HL-60 (cell line): ENCODE results near the gene DAAM1.

Experiments used
- DNase-seq, 2 experiments: peaks; one replicate each; pipeline ENCODE4 v3.0.0-alpha.2; 2010 to 2020; ENCODE audit warnings: low read depth in 1 of 2, low spot score in 1 of 2
- H3K27ac ChIP-seq: fragments of 250-450 bp; sonication (Bioruptor Pico); replicated peaks from 2 replicates; pipeline ENCODE4 v1.5.1; 2020; ENCODE audit warnings: mild to moderate bottlenecking, moderate library complexity
- H3K27me3 ChIP-seq: fragments of 250-450 bp; sonication (Bioruptor Pico); 2 replicates; pipeline ENCODE4 v1.5.1; 2021; ENCODE audit warnings: mild to moderate bottlenecking, moderate library complexity; ENCODE audit not compliant: insufficient read depth, poor library complexity, severe bottlenecking
- H3K4me3 ChIP-seq: replicated peaks from 2 replicates; pipeline ENCODE4 v1.5.1; 2011; ENCODE audit warnings: mild to moderate bottlenecking, control low read depth, low read length; ENCODE audit not compliant: insufficient read depth
- CTCF ChIP-seq: IDR thresholded peaks from one replicate; pipeline ENCODE4 v1.5.1; 2011; ENCODE audit warnings: low read length, control low read depth, inconsistent platforms; ENCODE audit not compliant: insufficient read depth
- GABPA ChIP-seq: IDR thresholded peaks from 2 replicates; pipeline ENCODE4 v1.6.1; 2012; ENCODE audit warnings: low read depth
- POLR2AphosphoS5 ChIP-seq: IDR thresholded peaks from 2 replicates; pipeline ENCODE4 v1.6.1; 2012; ENCODE audit warnings: low read depth
- REST ChIP-seq: IDR thresholded peaks from 2 replicates; pipeline ENCODE4 v1.6.1; 2012; ENCODE audit warnings: low read depth; ENCODE audit not compliant: insufficient replicate concordance
- SPI1 ChIP-seq: IDR thresholded peaks from 2 replicates; pipeline ENCODE4 v1.6.1; 2012; ENCODE audit warnings: low read depth, mild to moderate bottlenecking, borderline replicate concordance

DAAM1 gene

GRCh38 chr14:59146484-59146883 lies 42.0 kb upstream of the DAAM1 start:
- TF ChIP-seq POLR2AphosphoS5: no peak
- TF ChIP-seq SPI1: no peak
- TF ChIP-seq GABPA: no peak
- TF ChIP-seq CTCF: no peak
- TF ChIP-seq REST: no peak
- no peak overlapping the region for H3K4me3 ChIP-seq
- no peak overlapping the region for H3K27ac ChIP-seq
- DNase-seq: no peak
- H3K27me3 ChIP-seq: no peaks in the 10 kb centered on the region

- no peak for DNase-seq
- no peak for TF ChIP-seq REST
- no peak for TF ChIP-seq CTCF
- TF ChIP-seq SPI1: no peak
- no peak for TF ChIP-seq POLR2AphosphoS5
- no peak for TF ChIP-seq GABPA
- Histone ChIP-seq H3K4me3 (no peak overlapping the region), H3K27ac (no peak overlapping the region), H3K27me3 (no peaks in the 10 kb centered on the region)
Measured at GRCh38 chr14:59147007-59147406, 41.5 kb upstream of the DAAM1 start.

GRCh38 chr14:59148334-59148900 lies 40.0 kb upstream of the DAAM1 start:
- no peak overlapping the region for H3K27ac ChIP-seq
- no peaks in the 10 kb centered on the region for H3K27me3 ChIP-seq
- TF ChIP-seq REST (no peak), GABPA (no peak), CTCF (no peak), POLR2AphosphoS5 (no peak), SPI1 (no peak)
- DNase-seq: no peak
- no peak overlapping the region for H3K4me3 ChIP-seq
